T-helper 17 cell (primary cell): ENCODE measurements around the gene IFITM10. TPM values are rescaled to one million over a fixed set of nuclear protein-coding genes. Genes with fewer than 3 reads are reported as not detected.

Experiments used
- ATAC-seq: fragments of 150-1000 bp; cut with Tn5 transposase; 2 replicates; pipeline ENCODE4 v1.10.0; 2021; ENCODE audit warnings: mild to moderate bottlenecking, moderate library complexity
- DNase-seq, 3 donors: peaks; one replicate each; pipeline versions ENCODE4 v3.0.0 to v3.0.0-alpha.2; 2020 to 2021
- H3K9me3 ChIP-seq: one replicate; pipeline ENCODE4 v1.7.0; 2013; ENCODE audit warnings: low read length, mild to moderate bottlenecking; ENCODE audit not compliant: control insufficient read depth, poor library complexity, severe bottlenecking
- H3K27ac Mint-ChIP-seq: one replicate; pipeline ENCODE4 v1.8.0; 2022; ENCODE audit warnings: mild to moderate bottlenecking, moderate library complexity, mixed read lengths
- H3K27me3 Mint-ChIP-seq: one replicate; pipeline ENCODE4 v1.8.0; 2022; ENCODE audit warnings: mixed read lengths
- H3K36me3 Mint-ChIP-seq: one replicate; pipeline ENCODE4 v1.8.0; 2022; ENCODE audit warnings: low read depth, mixed read lengths
- H3K4me1 Mint-ChIP-seq: one replicate; pipeline ENCODE4 v1.8.0; 2022; ENCODE audit warnings: mild to moderate bottlenecking, mixed read lengths
- H3K4me3 Mint-ChIP-seq: one replicate; pipeline ENCODE4 v1.8.0; 2022; ENCODE audit warnings: mild to moderate bottlenecking, moderate library complexity, mixed read lengths
- total RNA-seq, 4 donors: library from RNA in 2 of 4; stranded (reverse) in 2 of 4; gene quantifications; one replicate each; pipeline ENCODE4 v1.2.3 and lab custom pipeline; 2022 to 2026

The IFITM10 gene
- total RNA-seq (under 1 TPM; 0.78 to 0.90 TPM), total RNA-seq (lab: John Stamatoyannopoulos, UW) (0.35 to 0.68 reads per million in 2 donors)

DNA sequence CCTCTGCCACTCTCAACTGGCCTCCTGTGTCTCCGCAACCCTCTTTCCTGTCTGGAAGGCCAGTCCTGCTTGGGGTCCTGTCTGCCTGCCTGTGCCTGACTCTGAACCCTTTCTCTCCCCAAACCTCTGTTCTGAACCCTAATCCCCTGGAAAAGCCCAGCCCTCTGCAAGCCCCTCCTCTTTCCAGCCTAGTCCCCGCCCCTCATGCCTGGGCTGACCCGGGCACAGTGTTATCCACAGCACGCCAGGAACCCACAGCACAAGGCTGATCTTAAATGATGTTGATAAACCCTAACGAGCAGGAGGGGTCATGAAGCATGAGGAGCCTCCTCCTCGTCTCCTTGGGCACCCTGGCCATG, at the start of gene IFITM10:
Gene IFITM10, minus strand, starts transcription at position 115 of the 359 bp plus-strand sequence. CDS start 153 bp downstream, outside the sequence.
- ATAC-seq: no peak
- no peak within 1 kb of the TSS for H3K27ac Mint-ChIP-seq
- no peak for DNase-seq
- H3K27me3 Mint-ChIP-seq: peaks cover 15% of the 10 kb centered on the region
- H3K36me3 Mint-ChIP-seq: no peaks in the 10 kb centered on the region
- peak within 1 kb of the TSS; percentile 65 for H3K4me3 Mint-ChIP-seq
- H3K4me1 Mint-ChIP-seq: peaks cover 20% of the 10 kb centered on the region
- H3K9me3 ChIP-seq: no peaks in the 10 kb centered on the region

DNA sequence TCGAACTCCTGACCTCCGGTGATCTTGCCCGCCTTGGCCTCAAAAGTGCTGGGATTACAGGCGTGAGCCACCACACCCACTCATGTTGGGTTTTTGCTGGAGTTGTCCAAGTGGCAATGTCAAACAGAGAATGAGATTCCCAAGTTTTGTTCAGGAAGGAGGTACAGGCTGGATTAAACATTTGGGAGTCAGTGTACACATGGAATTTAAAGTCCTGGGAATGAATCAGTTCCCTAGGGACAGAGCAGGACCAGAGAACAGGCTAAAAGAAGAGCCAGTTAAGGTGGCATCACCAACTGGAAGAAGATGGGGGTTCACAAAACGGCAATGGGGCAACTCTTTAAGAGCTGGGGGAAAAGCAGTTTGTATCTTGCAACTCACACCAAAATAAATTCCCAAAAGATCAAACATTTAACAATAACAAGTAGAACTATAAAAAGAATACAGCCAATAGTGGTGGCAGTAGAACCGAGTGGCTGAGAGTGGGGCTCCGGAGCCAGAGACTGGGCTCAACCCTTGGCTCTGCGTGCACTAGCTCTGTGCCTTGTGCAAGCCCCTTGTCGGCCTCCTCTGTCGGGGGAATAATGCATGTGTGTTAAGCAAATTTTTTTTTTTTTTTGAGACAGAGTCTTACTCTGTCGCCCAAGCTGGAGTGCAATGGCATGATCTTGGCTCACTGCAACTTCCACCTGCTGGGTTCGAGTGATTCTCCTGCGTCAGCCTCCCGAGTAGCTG, 47.2 kb upstream of the IFITM10 start:
- H3K27me3 Mint-ChIP-seq: peaks cover 39% of the 10 kb centered on the region
- H3K27ac Mint-ChIP-seq: no peak overlapping the region
- peaks cover 5% of the 10 kb centered on the region for H3K36me3 Mint-ChIP-seq
- no peak overlapping the region for H3K4me3 Mint-ChIP-seq
- ATAC-seq (no peak), DNase-seq (no peak)
- no peaks in the 10 kb centered on the region for H3K9me3 ChIP-seq
- peaks cover 3% of the 10 kb centered on the region for H3K4me1 Mint-ChIP-seq

DNA sequence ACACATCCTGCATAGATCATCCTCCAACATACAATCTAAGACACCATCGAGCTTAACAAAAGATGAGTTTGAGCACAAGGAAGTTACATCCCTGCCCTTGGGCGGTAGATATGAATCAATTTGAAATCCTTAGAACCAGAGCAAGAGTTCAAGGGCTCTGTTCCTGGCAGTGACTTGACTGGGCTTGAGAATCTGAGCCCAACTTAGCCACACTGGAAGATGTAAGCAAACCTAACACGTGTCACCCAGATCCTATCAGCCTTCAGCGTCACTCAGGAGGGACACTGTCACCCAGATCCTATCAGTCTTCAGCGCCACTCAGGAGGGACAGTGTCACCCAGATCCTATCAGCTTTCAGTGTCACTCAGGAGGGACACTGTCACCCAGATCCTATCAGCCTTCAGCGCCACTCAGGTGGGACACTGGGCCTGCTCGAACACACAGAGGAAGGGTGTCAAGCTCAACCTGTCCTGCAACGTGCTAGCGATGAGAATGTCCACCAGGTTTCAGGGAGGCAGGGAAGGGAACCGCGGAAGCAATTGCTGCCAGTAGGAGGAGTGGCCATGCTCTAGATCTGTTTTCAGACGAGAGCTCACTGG, 46.1 kb upstream of the IFITM10 start:
- Mint-ChIP-seq H3K4me3 (no peak overlapping the region), H3K4me1 (peaks cover 5% of the 10 kb centered on the region), H3K27me3 (peaks cover 36% of the 10 kb centered on the region), H3K36me3 (peaks cover 6% of the 10 kb centered on the region), H3K27ac (no peak overlapping the region)
- no peaks in the 10 kb centered on the region for H3K9me3 ChIP-seq
- no peak for ATAC-seq
- no peak for DNase-seq

DNA sequence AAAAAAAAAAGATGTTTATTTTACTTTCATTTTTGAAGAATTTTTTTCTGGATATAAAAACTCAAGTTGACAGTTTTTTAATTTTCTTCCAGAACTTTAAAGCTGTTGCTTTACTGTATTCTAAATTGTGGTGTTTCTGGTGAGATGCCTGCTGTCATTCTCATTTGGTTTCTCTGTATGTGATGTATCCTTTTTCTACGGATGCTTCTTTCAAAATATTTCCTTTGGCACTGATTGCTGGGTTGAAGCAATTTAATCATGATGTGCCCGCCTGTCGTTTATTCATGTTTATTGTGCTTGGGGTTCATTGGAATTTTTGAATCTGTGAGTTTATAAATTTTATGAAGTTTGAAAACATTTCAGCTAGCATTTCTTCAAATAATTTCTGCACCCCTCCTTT, 42.7 kb upstream of the IFITM10 start:
- Mint-ChIP-seq H3K4me3 (no peak overlapping the region), H3K36me3 (peaks cover 6% of the 10 kb centered on the region), H3K27me3 (peaks cover 16% of the 10 kb centered on the region), H3K27ac (no peak overlapping the region), H3K4me1 (peaks cover 5% of the 10 kb centered on the region)
- H3K9me3 ChIP-seq: no peaks in the 10 kb centered on the region
- ATAC-seq (no peak), DNase-seq (no peak)

DNA sequence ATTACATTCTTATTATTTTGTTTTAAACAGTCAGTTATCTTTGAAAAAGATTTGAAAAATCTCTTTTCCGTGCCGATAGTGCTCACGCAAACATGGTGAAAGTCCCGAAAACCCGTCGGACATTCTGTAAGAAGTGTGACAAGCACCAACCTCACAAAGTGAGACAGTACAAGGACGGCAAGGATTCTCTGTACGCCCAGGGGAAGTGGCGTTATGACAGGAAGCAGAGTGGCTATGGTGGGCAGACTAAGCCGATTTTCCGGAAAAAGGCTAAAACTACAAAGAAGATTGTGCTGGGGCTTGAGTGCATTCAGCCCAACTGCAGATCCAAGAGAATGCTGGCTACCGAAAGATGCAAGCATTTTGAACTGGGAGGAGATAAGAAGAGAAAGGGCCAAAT, 42.1 kb upstream of the IFITM10 start:
- DNase-seq: no peak
- peaks cover 14% of the 10 kb centered on the region for H3K27me3 Mint-ChIP-seq
- no peak for ATAC-seq
- no peak overlapping the region for H3K27ac Mint-ChIP-seq
- no peak overlapping the region for H3K4me3 Mint-ChIP-seq
- peaks cover 6% of the 10 kb centered on the region for H3K36me3 Mint-ChIP-seq
- H3K4me1 Mint-ChIP-seq: peaks cover 6% of the 10 kb centered on the region
- no peaks in the 10 kb centered on the region for H3K9me3 ChIP-seq

DNA sequence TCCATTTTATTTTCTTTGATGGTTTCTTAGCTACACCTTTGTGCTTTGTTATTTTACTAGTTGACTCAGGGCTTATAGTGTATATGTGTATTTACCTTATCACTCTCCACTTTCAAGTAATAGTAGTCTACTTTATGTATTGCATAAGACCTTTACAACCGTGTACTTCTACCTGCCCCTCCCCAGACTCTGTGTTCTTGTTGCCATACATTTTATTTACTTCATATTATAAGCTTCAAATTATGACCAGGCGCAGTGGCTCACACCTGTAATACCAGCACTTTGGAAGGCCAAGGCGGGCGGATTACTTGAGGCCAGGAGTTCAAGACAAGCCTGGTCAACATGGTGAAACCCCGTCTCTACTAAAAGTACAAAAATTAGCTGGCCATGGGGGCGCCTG, 41.5 kb upstream of the IFITM10 start:
- Mint-ChIP-seq H3K4me3 (no peak overlapping the region), H3K4me1 (peaks cover 8% of the 10 kb centered on the region), H3K27me3 (peaks cover 8% of the 10 kb centered on the region), H3K36me3 (peaks cover 6% of the 10 kb centered on the region), H3K27ac (no peak overlapping the region)
- DNase-seq (no peak), ATAC-seq (no peak)
- H3K9me3 ChIP-seq: no peaks in the 10 kb centered on the region

DNA sequence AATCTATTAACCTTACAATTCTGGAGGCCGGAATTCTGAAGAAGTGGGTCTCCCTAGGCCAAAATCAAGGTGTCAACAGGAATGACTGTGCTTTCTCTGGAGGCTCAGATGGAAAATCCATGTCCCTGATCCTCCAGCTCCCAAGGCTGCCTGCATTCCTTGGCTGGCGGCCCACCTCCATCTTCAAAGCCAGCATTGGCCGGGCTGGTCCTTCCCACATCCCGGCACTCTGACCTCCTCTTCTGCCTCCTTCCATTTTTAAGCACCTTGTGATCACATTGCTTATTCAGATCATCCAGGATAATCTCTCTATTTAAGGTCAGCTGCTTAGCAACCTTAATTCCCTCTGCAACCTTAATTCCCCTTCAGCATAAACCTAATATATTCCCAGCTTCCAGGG, 36.1 kb upstream of the IFITM10 start:
- Mint-ChIP-seq H3K4me3 (no peak overlapping the region), H3K36me3 (no peaks in the 10 kb centered on the region), H3K27ac (no peak overlapping the region), H3K4me1 (peaks cover 3% of the 10 kb centered on the region), H3K27me3 (peaks cover 5% of the 10 kb centered on the region)
- ATAC-seq (no peak), DNase-seq (no peak)
- H3K9me3 ChIP-seq: no peaks in the 10 kb centered on the region

DNA sequence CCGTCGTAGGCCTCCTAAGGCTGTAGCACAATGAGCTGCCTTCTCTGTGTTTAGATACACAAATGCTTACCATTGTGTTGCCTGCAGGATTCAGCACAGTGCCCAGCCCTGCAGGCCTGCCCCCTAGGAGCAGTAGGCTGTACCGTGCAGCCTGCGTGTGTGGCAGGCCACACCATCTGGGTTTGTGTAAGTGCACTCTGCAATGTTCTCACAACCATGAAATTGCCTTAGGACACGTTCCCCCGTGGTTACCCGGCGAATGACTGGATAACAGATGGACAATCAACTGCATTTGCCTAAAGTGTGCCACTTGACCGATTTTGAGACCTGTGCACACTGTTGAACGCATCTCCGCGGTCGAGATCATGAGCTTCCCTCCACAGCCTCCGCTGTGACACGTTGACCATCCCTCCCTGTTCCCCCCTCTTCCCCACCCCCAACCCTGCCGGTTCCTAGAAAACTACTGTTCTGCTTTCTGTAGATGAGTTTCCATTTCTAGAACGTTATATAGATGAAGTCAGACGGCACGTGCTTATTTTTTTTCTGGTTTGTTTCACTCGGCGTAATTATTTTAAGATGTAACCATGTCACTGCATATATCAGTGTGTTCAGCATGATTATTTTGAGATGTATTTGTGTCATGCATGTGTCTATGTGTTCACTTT, 35.5 kb upstream of the IFITM10 start:
- no peaks in the 10 kb centered on the region for H3K9me3 ChIP-seq
- no peak overlapping the region for H3K4me3 Mint-ChIP-seq
- no peaks in the 10 kb centered on the region for H3K36me3 Mint-ChIP-seq
- DNase-seq: no peak
- ATAC-seq: no peak
- H3K4me1 Mint-ChIP-seq: peaks cover 3% of the 10 kb centered on the region
- peaks cover 11% of the 10 kb centered on the region for H3K27me3 Mint-ChIP-seq
- no peak overlapping the region for H3K27ac Mint-ChIP-seq

DNA sequence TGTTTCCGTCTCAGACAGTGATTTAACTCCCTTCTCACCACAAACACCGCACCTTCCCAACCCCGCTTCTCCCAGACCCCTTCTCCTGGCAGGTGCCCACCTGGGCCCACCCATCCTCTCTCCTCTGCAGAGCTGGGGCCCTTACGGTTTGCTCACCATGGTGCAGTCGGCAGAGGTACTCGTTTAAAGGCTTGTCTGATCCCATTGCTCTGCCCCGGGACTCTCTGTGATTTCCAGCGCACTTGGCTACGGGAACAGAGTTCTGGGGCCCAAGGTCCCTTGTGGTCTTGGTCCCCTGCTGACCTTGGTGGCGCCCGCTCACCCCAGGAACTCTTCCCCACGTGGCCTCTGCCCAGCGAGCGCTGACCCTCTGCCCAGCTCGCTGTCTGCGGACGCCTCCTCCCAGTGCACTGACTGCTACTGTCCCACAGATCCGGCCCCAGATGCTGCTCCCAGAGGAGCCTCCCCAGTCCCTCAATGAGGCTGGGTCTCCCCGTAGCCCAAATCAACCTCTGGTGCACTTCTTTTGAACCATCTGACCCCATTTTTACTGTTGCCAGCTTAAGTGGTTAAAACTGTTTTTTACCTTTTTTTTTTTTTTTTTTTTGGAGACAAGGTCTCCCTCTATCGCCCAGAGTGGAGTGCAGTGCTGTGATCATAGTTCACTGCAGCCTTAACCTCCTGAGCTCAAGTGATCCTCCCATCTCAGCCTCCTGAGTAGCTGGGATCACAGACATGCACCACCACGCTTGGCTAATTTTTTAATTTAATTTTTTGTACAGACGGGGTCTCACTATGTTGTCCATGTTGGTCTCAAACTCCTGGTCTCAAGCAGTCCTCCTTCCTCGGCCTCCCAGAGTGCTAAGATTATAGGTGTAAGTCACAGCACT, 34.6 kb upstream of the IFITM10 start:
- peak overlapping the region; percentile 84 for H3K27ac Mint-ChIP-seq

DNA sequence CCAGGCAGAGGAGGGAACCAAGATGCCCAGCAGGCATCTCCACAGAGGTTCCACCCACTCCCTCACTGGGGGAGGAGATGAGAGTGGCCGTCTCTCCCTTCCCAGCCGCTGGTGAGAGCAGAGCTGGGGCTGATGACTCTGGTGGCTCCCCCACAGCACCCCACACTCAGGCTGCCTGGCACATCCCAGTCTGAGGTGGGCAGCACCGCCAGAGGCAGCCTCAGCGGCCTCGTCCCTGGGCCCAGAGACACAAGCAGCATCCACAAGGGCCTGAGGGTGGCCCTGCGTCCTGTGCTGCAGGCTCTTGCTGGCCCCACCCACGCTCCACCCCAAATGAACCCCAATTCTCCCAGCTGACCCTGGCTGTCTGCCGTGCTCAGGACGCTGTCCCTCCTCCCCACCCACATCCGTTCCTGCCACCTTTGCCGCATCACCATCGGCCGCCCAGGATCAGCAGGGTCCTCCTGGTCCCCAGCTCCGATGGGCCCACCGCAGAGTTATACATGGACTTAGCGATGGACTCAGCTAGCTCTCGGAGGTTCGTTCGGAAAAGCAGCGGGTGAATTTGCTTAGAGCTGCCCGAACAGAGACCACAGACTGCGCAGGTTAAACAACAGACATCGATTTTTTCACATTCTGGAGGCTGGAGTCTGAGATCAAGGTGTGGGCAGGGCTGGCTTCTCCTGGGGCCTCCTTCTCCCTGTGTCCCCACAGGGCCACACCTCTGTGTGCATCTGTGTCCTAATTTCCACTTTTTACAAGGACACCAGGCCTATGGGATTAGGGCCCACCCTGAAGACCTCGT, 33.5 kb upstream of the IFITM10 start:
- H3K9me3 ChIP-seq: no peaks in the 10 kb centered on the region
- Mint-ChIP-seq H3K27ac (no peak overlapping the region), H3K4me3 (no peak overlapping the region), H3K4me1 (peaks cover 5% of the 10 kb centered on the region), H3K36me3 (no peaks in the 10 kb centered on the region), H3K27me3 (peaks cover 26% of the 10 kb centered on the region)
- ATAC-seq (no peak), DNase-seq (no peak)

More for the DNA sequence above, 34.6 kb upstream of the IFITM10 start:
- ATAC-seq: no peak
- Mint-ChIP-seq H3K4me3 (no peak overlapping the region), H3K27me3 (peaks cover 20% of the 10 kb centered on the region), H3K36me3 (no peaks in the 10 kb centered on the region), H3K4me1 (peaks cover 3% of the 10 kb centered on the region)
- no peaks in the 10 kb centered on the region for H3K9me3 ChIP-seq
- no peak for DNase-seq

DNA sequence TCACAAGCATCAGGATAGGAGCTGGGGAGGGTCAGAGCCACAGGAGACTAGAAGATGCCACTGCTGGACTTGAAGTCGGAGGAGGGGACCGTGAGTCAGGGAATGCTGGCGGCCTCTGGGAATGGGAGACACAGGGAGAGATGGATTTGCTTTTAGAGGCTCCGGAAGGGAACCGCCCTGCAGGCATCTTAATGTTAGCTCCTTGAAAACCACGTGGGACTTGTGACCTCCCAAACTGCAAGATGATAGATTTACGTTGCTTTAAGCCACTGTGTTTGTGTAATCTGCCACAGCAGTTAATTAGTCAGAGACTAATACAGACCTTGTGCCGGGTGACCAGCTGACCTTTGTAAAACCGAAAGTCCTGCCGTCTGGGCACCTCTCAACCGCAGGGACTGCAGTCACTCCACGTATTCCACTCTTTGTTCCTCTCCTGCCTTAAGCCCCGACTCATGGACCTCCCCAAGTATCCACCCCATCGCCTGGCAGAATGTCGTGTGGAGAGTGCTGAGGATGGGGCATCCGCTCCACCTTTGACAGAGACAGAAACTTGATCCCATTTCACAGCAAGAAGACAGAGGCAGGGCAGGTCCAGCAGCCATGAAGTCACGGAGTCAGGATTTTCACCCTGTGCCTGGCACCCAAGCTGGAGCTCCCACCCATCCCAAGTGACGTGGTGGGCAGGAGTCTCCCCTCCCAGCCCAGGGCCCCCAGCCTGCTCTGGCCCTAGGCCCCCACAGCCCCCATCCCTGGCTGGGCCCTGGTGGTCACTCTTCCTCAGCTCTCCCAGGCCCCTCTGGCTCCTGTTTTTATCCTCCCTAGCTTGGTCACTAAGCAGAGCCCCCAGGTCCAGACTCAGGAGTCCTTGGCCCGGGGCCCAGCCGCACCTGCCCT, 32.7 kb upstream of the IFITM10 start:
- Mint-ChIP-seq H3K4me1 (peaks cover 5% of the 10 kb centered on the region), H3K36me3 (no peaks in the 10 kb centered on the region), H3K27me3 (peaks cover 26% of the 10 kb centered on the region), H3K27ac (no peak overlapping the region), H3K4me3 (no peak overlapping the region)
- DNase-seq: no peak
- no peaks in the 10 kb centered on the region for H3K9me3 ChIP-seq
- ATAC-seq: peak; percentile 23
